Subcutaneous abdominal adipose tissue (tissue), 5 donors: ENCODE results near the gene BTNL3.

Source experiments
- H3K27ac ChIP-seq: one replicate; pipeline ENCODE4 v1.7.0; 2013; ENCODE audit warnings: low read depth, mild to moderate bottlenecking, inconsistent platforms, low read length, moderate library complexity
- H3K27me3 ChIP-seq, 5 donors: one replicate each; pipeline ENCODE4 v1.7.0; 2013; ENCODE audit warnings: low read length in 5 of 5, inconsistent platforms in 1 of 5; ENCODE audit not compliant: control insufficient read depth in 5 of 5, insufficient read depth in 4 of 5
- H3K36me3 ChIP-seq, 5 donors: one replicate each; pipeline ENCODE4 v1.7.0; 2013; ENCODE audit warnings: low read length in 5 of 5; ENCODE audit not compliant: control insufficient read depth in 5 of 5, insufficient read depth in 5 of 5
- H3K4me1 ChIP-seq, 5 donors: one replicate each; pipeline ENCODE4 v1.7.0; 2013; ENCODE audit warnings: low read length in 5 of 5, mild to moderate bottlenecking in 3 of 5, moderate library complexity in 1 of 5; ENCODE audit not compliant: control insufficient read depth in 5 of 5, insufficient read depth in 5 of 5
- H3K4me3 ChIP-seq, 5 donors: one replicate each; pipeline ENCODE4 v1.7.0; 2013; ENCODE audit warnings: low read length in 5 of 5, low read depth in 1 of 5
- H3K9ac ChIP-seq, 5 donors: one replicate each; pipeline ENCODE4 v1.7.0; 2013; ENCODE audit warnings: low read length in 5 of 5, mild to moderate bottlenecking in 4 of 5, moderate library complexity in 3 of 5
- H3K9me3 ChIP-seq, 5 donors: one replicate each; pipeline ENCODE4 v1.7.0; 2013; ENCODE audit warnings: low read length in 5 of 5; ENCODE audit not compliant: control insufficient read depth in 5 of 5
- donor health status: healthy.
- donor health status: healthy.
- donor health status: healthy.
- donor health status: healthy.
- donor health status: healthy.

The BTNL3 gene, protein sequence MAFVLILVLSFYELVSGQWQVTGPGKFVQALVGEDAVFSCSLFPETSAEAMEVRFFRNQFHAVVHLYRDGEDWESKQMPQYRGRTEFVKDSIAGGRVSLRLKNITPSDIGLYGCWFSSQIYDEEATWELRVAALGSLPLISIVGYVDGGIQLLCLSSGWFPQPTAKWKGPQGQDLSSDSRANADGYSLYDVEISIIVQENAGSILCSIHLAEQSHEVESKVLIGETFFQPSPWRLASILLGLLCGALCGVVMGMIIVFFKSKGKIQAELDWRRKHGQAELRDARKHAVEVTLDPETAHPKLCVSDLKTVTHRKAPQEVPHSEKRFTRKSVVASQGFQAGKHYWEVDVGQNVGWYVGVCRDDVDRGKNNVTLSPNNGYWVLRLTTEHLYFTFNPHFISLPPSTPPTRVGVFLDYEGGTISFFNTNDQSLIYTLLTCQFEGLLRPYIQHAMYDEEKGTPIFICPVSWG

DNA sequence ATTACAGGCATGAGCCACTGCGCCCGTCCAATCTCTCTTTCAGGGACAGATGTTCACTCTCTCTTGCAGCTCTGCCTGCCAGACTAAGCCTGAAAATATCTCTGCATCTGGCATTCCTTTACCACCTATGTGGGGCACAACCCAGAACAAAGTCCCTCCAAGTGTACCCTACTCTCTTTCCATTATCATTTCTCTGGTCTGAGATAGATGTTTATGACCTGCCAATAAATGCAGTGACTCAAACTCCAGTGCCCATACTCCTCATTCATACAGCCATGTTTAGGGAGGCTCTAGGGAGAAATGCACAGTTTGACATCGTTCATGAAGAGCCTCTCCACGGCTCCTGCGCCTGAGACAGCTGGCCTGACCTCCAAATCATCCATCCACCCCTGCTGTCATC is at the start of gene BTNL3:
BTNL3 (plus strand) TSS at position 255 of the 400 bp plus-strand sequence. CDS start 183 bp downstream, outside the sequence.
- H3K9me3 ChIP-seq = peaks cover 0 to 3% (median 0%) of the 10 kb centered on the region in 5 donors
- no peaks in the 10 kb centered on the region for H3K4me1 ChIP-seq
- H3K9ac ChIP-seq = no peak within 1 kb of the TSS
- H3K27ac ChIP-seq = no peak within 1 kb of the TSS
- H3K4me3 ChIP-seq = no peak within 1 kb of the TSS
- H3K27me3 ChIP-seq = peaks cover 0 to 8% (median 0%) of the 10 kb centered on the region in 5 donors
- no peaks in the 10 kb centered on the region for H3K36me3 ChIP-seq

DNA sequence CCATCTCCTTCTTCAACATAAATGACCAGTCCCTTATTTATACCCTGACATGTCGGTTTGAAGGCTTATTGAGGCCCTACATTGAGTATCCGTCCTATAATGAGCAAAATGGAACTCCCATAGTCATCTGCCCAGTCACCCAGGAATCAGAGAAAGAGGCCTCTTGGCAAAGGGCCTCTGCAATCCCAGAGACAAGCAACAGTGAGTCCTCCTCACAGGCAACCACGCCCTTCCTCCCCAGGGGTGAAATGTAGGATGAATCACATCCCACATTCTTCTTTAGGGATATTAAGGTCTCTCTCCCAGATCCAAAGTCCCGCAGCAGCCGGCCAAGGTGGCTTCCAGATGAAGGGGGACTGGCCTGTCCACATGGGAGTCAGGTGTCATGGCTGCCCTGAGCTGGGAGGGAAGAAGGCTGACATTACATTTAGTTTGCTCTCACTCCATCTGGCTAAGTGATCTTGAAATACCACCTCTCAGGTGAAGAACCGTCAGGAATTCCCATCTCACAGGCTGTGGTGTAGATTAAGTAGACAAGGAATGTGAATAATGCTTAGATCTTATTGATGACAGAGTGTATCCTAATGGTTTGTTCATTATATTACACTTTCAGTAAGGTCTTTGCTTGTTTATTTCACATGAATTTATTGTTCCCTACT is 38.2 kb upstream of the BTNL3 start:
- Histone ChIP-seq H3K4me3 (no peak overlapping the region), H3K4me1 (peaks cover 0 to 7% (median 0%) of the 10 kb centered on the region in 5 donors), H3K27ac (no peak overlapping the region), H3K27me3 (no peaks in the 10 kb centered on the region), H3K9ac (no peak overlapping the region), H3K36me3 (no peaks in the 10 kb centered on the region), H3K9me3 (no peaks in the 10 kb centered on the region)

DNA sequence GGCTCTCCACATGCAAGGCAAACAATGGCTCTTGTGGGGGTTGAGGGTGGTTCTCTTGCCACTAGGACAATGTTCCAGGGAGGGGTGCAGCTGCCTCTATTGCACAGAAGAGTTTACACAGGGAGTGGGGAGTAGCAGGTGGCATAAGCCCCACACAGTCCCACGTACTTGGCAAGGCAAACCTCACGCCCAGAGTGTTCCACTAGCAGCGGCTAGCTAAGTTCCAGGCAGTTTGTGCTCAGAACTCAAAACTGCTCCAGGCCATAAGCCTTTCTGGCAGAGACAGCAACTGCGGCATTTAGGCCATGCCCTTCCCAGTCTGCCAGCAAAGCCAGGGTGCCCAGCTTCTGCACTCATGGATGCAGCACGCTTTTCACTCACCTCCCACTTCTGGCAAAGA is 29.0 kb upstream of the BTNL3 start:
- Histone ChIP-seq H3K27ac (no peak overlapping the region), H3K27me3 (peaks cover 0 to 3% (median 0%) of the 10 kb centered on the region in 5 donors)

DNA sequence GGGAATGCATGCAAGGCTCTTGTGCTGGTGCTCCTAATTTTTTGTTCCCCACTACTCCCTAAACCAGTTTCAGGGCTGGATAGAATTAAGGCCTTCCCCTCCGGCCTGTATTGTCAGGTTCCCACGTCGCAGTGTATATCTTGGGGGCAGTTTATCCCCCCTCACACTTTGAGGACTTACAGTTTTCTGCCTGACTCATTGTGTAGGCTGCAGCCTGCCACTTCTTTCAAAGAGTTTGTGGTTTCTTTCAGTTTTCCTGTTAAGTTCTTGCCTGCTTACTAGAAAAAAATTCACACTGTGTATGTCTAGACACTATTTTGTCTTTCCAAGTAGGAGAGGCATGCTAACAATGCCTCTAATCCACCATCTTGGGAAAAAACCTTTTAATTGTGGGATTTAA is 28.4 kb upstream of the BTNL3 start:
- Histone ChIP-seq H3K27ac (no peak overlapping the region), H3K4me1 (no peaks in the 10 kb centered on the region), H3K36me3 (no peaks in the 10 kb centered on the region)

More for the DNA sequence above, 29.0 kb upstream of the BTNL3 start:
- H3K9me3 ChIP-seq = peaks cover 0 to 6% (median 0%) of the 10 kb centered on the region in 5 donors
- H3K9ac ChIP-seq = no peak overlapping the region
- no peak overlapping the region for H3K4me3 ChIP-seq
- no peaks in the 10 kb centered on the region for H3K4me1 ChIP-seq
- H3K36me3 ChIP-seq = no peaks in the 10 kb centered on the region

DNA sequence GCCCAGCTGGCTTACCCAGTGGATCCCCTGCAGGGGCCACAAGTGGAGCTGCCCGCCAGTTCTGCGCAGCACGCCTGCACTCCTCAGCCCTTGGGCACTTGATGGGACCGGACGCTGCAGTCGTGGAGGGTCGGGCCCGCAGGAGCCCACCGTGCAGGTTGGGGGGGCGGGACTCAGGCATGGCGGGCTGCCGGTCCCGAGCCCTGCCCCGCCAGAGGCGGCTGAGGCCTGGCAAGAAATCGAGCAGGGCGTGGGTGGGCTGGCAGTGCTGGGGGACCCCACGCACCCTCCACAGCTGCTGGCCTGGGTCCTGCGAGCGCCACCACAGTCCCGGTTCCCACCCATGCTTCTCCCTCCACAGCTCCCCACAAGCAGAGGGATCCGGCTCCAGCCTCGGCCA is 19.2 kb upstream of the BTNL3 start:
- Histone ChIP-seq H3K36me3 (no peaks in the 10 kb centered on the region), H3K4me3 (no peak overlapping the region), H3K27ac (no peak overlapping the region), H3K9me3 (peaks cover 0 to 8% (median 0%) of the 10 kb centered on the region in 5 donors), H3K9ac (no peak overlapping the region), H3K27me3 (no peaks in the 10 kb centered on the region), H3K4me1 (no peaks in the 10 kb centered on the region)

More for the DNA sequence above, 28.4 kb upstream of the BTNL3 start:
- Histone ChIP-seq H3K4me3 (no peak overlapping the region), H3K9ac (no peak overlapping the region), H3K27me3 (peaks cover 0 to 3% (median 0%) of the 10 kb centered on the region in 5 donors), H3K9me3 (peaks cover 0 to 6% (median 0%) of the 10 kb centered on the region in 5 donors)

DNA sequence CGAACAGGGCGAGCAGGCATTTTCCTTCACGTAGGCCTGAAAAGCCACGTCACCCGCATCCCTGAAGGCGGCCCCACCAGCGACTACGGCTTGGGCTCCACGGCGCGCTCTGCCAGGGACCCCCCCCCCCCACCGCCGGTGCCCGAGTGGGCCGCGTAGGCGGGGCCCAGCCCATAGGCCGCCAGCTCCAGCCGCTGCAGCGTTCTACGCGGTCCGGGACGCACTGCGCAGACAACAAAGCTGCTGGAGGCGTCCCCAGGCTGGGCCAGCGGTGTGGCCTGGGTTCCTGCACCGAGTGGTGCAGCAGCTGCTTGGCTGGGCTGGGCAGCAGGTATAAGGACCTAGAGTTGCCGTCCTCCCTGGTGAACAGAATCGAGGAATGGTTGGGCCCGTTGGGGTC is 18.3 kb upstream of the BTNL3 start:
- Histone ChIP-seq H3K4me3 (no peak overlapping the region), H3K4me1 (no peaks in the 10 kb centered on the region), H3K9me3 (peaks cover 0 to 8% (median 0%) of the 10 kb centered on the region in 5 donors)

DNA sequence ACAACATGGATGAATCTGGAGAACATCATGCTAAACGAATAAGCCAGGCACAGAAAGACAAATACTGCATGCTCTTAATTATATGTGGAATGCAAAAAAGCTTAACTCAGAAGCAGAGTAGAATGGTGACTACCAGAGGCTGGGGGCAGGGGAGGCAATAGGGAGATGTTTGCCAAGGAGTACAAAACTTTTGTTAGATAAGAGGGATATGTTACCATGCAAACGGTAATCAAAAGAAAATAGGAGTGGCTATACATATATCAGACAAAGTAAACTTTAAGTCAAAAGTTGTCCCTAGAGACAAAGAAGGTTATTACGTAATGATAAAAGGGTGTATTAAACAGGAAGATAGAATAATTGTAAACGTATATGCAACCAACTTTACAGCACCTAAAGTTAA is 17.8 kb upstream of the BTNL3 start:
- peaks cover 0 to 8% (median 0%) of the 10 kb centered on the region in 5 donors for H3K9me3 ChIP-seq
- H3K27me3 ChIP-seq = no peaks in the 10 kb centered on the region
- no peak overlapping the region for H3K9ac ChIP-seq
- H3K4me1 ChIP-seq = no peaks in the 10 kb centered on the region
- H3K36me3 ChIP-seq = no peaks in the 10 kb centered on the region
- no peak overlapping the region for H3K4me3 ChIP-seq
- H3K27ac ChIP-seq = no peak overlapping the region

More for the DNA sequence above, 18.3 kb upstream of the BTNL3 start:
- Histone ChIP-seq H3K27me3 (no peaks in the 10 kb centered on the region), H3K9ac (no peak overlapping the region), H3K36me3 (no peaks in the 10 kb centered on the region), H3K27ac (no peak overlapping the region)

DNA sequence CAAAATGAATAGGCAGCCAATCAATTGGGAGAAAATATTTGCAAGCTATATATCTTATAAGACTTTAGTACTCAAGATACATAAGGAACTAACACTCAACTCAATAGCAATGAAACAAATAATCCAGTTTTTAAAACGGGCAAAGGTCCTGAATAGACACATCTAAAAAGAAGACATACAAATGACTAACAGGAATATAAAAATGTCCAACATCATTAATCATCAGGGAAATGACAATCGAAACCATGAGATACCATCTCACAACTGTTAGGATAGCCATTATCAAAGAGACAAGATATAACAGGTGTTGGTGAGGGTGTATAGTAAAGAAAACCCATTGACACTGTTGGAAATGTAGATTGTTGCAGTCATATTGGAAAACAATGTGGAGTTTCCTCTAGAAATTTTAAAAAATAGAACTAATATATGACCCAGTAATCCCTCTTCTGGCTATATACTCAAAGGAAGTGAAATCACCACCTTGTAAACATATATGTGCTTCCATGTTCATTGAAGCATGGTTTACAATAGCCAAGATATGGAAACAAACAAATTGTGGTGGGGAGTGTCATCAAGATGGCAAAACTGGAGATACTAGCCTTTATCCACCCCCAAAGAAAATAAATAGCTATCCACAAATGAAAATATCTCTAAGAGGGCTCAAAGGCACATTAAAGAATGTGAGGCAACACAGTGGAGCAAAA is 13.9 kb upstream of the BTNL3 start:
- no peak overlapping the region for H3K4me3 ChIP-seq
- H3K27me3 ChIP-seq = no peaks in the 10 kb centered on the region
- H3K4me1 ChIP-seq = no peaks in the 10 kb centered on the region
- no peak overlapping the region for H3K9ac ChIP-seq
- no peaks in the 10 kb centered on the region for H3K36me3 ChIP-seq
- peaks cover 0 to 8% (median 0%) of the 10 kb centered on the region in 5 donors for H3K9me3 ChIP-seq
- H3K27ac ChIP-seq = no peak overlapping the region

DNA sequence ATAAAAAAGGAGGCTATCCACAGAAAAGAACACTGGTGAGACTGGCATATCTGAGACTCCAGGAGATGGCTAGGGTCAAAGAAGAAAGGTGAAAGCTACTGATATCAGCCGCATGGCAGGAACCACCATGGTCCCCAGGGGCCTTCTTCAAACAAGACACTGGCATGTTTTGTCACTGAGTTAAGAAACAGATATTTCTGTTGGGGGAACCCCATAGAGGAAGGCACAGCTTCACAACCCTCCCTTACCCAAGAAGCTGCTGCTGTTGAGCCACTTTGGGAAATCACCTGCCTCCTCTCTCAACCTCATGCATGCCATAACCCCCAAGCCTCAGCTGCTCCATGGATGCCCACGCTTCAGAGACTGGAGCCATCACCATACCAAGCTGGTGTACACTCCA is 13.3 kb upstream of the BTNL3 start:
- no peak overlapping the region for H3K4me3 ChIP-seq
- H3K27me3 ChIP-seq = no peaks in the 10 kb centered on the region
- no peaks in the 10 kb centered on the region for H3K36me3 ChIP-seq
- peaks cover 0 to 8% (median 0%) of the 10 kb centered on the region in 5 donors for H3K9me3 ChIP-seq
- no peak overlapping the region for H3K9ac ChIP-seq
- no peaks in the 10 kb centered on the region for H3K4me1 ChIP-seq
- no peak overlapping the region for H3K27ac ChIP-seq
